Measurements from ENCODE around the gene RAE1. TPM values are rescaled to one million over a fixed set of nuclear protein-coding genes. Genes with fewer than 3 reads are reported as not detected.

Gene RAE1
- total RNA-seq, 1 experiment from 2014 or later = 64.1 TPM

GRCh38 chr20:57380081-57380750 lies 29.2 kb downstream of the RAE1 start:
- Mint-ChIP-seq H3K4me1 (ENCODE audit: low read depth, unreplicated experiment) (no peaks in the 10 kb centered on the region), H3K27me3 (ENCODE audit: unreplicated experiment) (no peaks in the 10 kb centered on the region), H3K4me3 (ENCODE audit: low read depth, unreplicated experiment) (no peak overlapping the region), H3K36me3 (ENCODE audit: insufficient read depth, unreplicated experiment) (peaks cover 46% of the 10 kb centered on the region), H3K27ac (ENCODE audit: unreplicated experiment) (no peak overlapping the region), H3K9me3 (ENCODE audit: low read depth, unreplicated experiment) (no peaks in the 10 kb centered on the region)
- no TSS peak for BruUV-seq (replicated peaks)
- intact Hi-C loops (cut with micrococcal nuclease; ENCODE audit: unreplicated experiment) = loop anchor here (10.0 kb wide), 1 partner anchor 215 kb away; no protein-coding TSS in a partner anchor
- CTCF ChIA-PET = interaction anchor here (0.5 kb wide), 1 partner anchor 155 kb away, joined by 8 read pairs; no protein-coding TSS in a partner anchor
- DNase-seq = no peak
- TF ChIP-seq CTCF (IDR thresholded peaks at IDR 0.05; ENCODE audit: unreplicated experiment) = no peak

- H3K4me1 Mint-ChIP-seq (ENCODE audit: low read depth, unreplicated experiment) = no peaks in the 10 kb centered on the region
- no peaks in the 10 kb centered on the region for H3K9me3 Mint-ChIP-seq (ENCODE audit: low read depth, unreplicated experiment)
- TSS peak; percentile 4 for BruUV-seq (replicated peaks)
- no peak overlapping the region for H3K4me3 Mint-ChIP-seq (ENCODE audit: low read depth, unreplicated experiment)
- CTCF ChIA-PET = interaction anchor here (0.6 to 1.4 kb wide), 3 partner anchors 114 to 1835 kb away, joined by 3 to 6 read pairs (median 4); no protein-coding TSS in a partner anchor
- intact Hi-C loops (cut with micrococcal nuclease; ENCODE audit: unreplicated experiment) = loop anchor here (1.0 to 10.0 kb wide), 3 partner anchors 37 to 213 kb away; no protein-coding TSS in a partner anchor
- peak; percentile 98 for TF ChIP-seq CTCF (IDR thresholded peaks at IDR 0.05; ENCODE audit: unreplicated experiment)
- no peaks in the 10 kb centered on the region for H3K27me3 Mint-ChIP-seq (ENCODE audit: unreplicated experiment)
- peak; percentile 91 for DNase-seq
- peaks cover 33% of the 10 kb centered on the region for H3K36me3 Mint-ChIP-seq (ENCODE audit: insufficient read depth, unreplicated experiment)
- H3K27ac Mint-ChIP-seq (ENCODE audit: unreplicated experiment) = no peak overlapping the region
These were observed 30.8 kb downstream of the RAE1 start for GRCh38 chr20:57381596-57382503.

- no peaks in the 10 kb centered on the region for H3K27me3 Mint-ChIP-seq (ENCODE audit: unreplicated experiment)
- no peak overlapping the region for H3K27ac Mint-ChIP-seq (ENCODE audit: unreplicated experiment)
- H3K36me3 Mint-ChIP-seq (ENCODE audit: insufficient read depth, unreplicated experiment) = peaks cover 27% of the 10 kb centered on the region
- H3K9me3 Mint-ChIP-seq (ENCODE audit: low read depth, unreplicated experiment) = no peaks in the 10 kb centered on the region
- CTCF ChIA-PET = interaction anchor here (1.4 kb wide), 2 partner anchors 113 to 116 kb away, joined by 4 to 6 read pairs; no protein-coding TSS in a partner anchor
- DNase-seq = no peak
- no peak for TF ChIP-seq CTCF (IDR thresholded peaks at IDR 0.05; ENCODE audit: unreplicated experiment)
- H3K4me3 Mint-ChIP-seq (ENCODE audit: low read depth, unreplicated experiment) = no peak overlapping the region
- H3K4me1 Mint-ChIP-seq (ENCODE audit: low read depth, unreplicated experiment) = no peaks in the 10 kb centered on the region
- no TSS peak for BruUV-seq (replicated peaks)
- intact Hi-C loops (cut with micrococcal nuclease; ENCODE audit: unreplicated experiment) = loop anchor here (2.0 to 10.0 kb wide), 2 partner anchors 36 to 212 kb away; no protein-coding TSS in a partner anchor
These were observed 31.5 kb downstream of the RAE1 start for GRCh38 chr20:57382516-57382915.
